Heart left ventricle (tissue), 16 donors: ENCODE data around the gene DRD4. TPM values are rescaled to one million over a fixed set of nuclear protein-coding genes. Genes with fewer than 3 reads are reported as not detected.

ENCODE experiments used
- ATAC-seq, 4 donors: fragments of 200-7000 bp; cut with Tn5 transposase; one replicate each; pipeline ENCODE4 v1.9.1; 2020 to 2022; ENCODE audit warnings: moderate library complexity in 4 of 4, mild to moderate bottlenecking in 3 of 4, moderate number of reproducible peaks in 1 of 4
- DNase-seq, 5 donors: peaks; one replicate each; pipeline ENCODE4 v3.0.0-alpha.2; 2020
- H3K27ac ChIP-seq, 12 donors: fragments of 200-600 bp; sonication (generic) in 4 of 12; one replicate each; pipeline versions ENCODE4 v1.5.0 to v1.8.0; 2016 to 2022; ENCODE audit warnings: mild to moderate bottlenecking in 2 of 12
- H3K27me3 ChIP-seq, 9 donors: fragments of 200-600 bp; sonication (generic) in 2 of 9; one replicate each; pipeline versions ENCODE4 v1.5.1 to v1.8.0; 2016 to 2022; ENCODE audit warnings: mild to moderate bottlenecking in 3 of 9
- H3K36me3 ChIP-seq, 9 donors: fragments of 200-600 bp; sonication (generic) in 2 of 9; one replicate each; pipeline versions ENCODE4 v1.5.0 to v1.8.0; 2018 to 2022; ENCODE audit warnings: mild to moderate bottlenecking in 2 of 9
- H3K4me1 ChIP-seq, 12 donors: fragments of 200-600 bp; sonication (generic) in 4 of 12; one replicate each; pipeline versions ENCODE4 v1.5.0 to v1.8.0; 2016 to 2022; ENCODE audit warnings: mild to moderate bottlenecking in 3 of 12
- H3K4me3 ChIP-seq, 12 donors: fragments of 200-600 bp; sonication (generic) in 4 of 12; one replicate each; pipeline versions ENCODE4 v1.5.0 to v1.8.0; 2017 to 2022; ENCODE audit warnings: mild to moderate bottlenecking in 9 of 12, moderate library complexity in 4 of 12
- H3K9me3 ChIP-seq, 12 donors: fragments of 200-600 bp; sonication (generic) in 4 of 12; one replicate each; pipeline versions ENCODE4 v1.5.0 to v1.8.0; 2016 to 2022; ENCODE audit warnings: mild to moderate bottlenecking in 1 of 12
- CTCF ChIP-seq, 12 donors: fragments of 200-600 bp; sonication (generic) in 4 of 12; IDR thresholded peaks; one replicate each; pipeline versions ENCODE4 v1.5.0 to v1.8.0; 2018 to 2022; ENCODE audit warnings: antibody characterized with exemption in 12 of 12, mild to moderate bottlenecking in 5 of 12
- POLR2A ChIP-seq, 2 donors: fragments of 450-650 bp; IDR thresholded peaks; one replicate each; pipeline ENCODE4 v1.6.1; 2017; ENCODE audit warnings: antibody characterized with exemption in 2 of 2, mild to moderate bottlenecking in 2 of 2, moderate library complexity in 2 of 2
- WGBS, 4 donors: extraction: QIAGEN DNeasy Blood & Tissue Kit in 2 of 4; methylation state at CpG; one replicate each; pipeline versions ENCODE4 v1.1.5 to v1.1.7; 2013 to 2018; 5-methylcytosine and 5-hydroxymethylcytosine counted together
- intact Hi-C, 10 donors: fragments of 100-400 bp; cut with DNase I; formaldehyde crosslinking; loops; one replicate each; pipeline versions ENCODE4 v1.11.1 to v1.14.2; 2022
- polyA plus RNA-seq, 2 donors: library from polyadenylated mRNA; stranded (reverse); fragments of 200-250 nt; gene quantifications; one replicate each; pipeline ENCODE4 v1.2.3, GENCODE V29; 2013
- total RNA-seq, 9 donors: library from RNA; depleted of rRNA in 2 of 9; stranded (reverse); fragments of >200 nt in 2 of 9; fragmentation: NEBNext Ultra II Directional in 3 of 9; extraction: Animal tissue kit (Norgen Biotek cat#: 25700) in 3 of 9; gene quantifications; one replicate each; pipeline versions ENCODE4 v1.1.0 to v1.2.4, GENCODE V29; 2016 to 2023
- donor health status: ischemic (EF 13 %, LVEDD 7.1; RV severe dilation, severe dysfunction).
- donor health status: healthy with polysubstance abuse.
- donor health status: DM: no; HTN: yes; CAD: no.
- donor health status: DM: no; HTN: no; CAD: no.
- donor health status: ischemic (EF 25% LVEDD 6.9; RV normal size, moderate dysfunction).
- donor health status: ischemic (EF 25% LVEDD 5.7; RV mildly dilated, moderate dysfunction).
- donor health status: healthy.
- donor health status: DM: yes; HTN: yes; CAD: no.
- donor health status: ischemic (EF 35%, LVEDD 5.7; RV mildly dilated, moderate dysfunction).
- donor health status: nonischemic (EF 11% LVEDD 7.7; RV severe dilation, severe dysfunction).
- donor health status: DM: yes; HTN: yes; CAD: no.
- donor health status: PGD.
- donor health status: ischemic (EF 29% LVEDD 5.4; RV normal size, mild dysfunction).
- donor health status: nonischemic (EF 23%, LVEDD 6.1; RV moderate dilation, normal function).

The DRD4 gene
- total and polyA plus RNA-seq, 11 donors, result 0.07 to 1.0 (median 0.29) TPM; not detected in 4

GRCh38 chr11:607020-607780 lies 29.9 kb upstream of the DRD4 start:
- Histone ChIP-seq H3K27ac (peak overlapping the region in 1 of 12 donors; percentile 52), H3K9me3 (no peaks in the 10 kb centered on the region), H3K27me3 (no peaks in the 10 kb centered on the region), H3K4me1 (peaks cover 0 to 21% (median 4%) of the 10 kb centered on the region in 12 donors), H3K36me3 (peaks cover 6 to 99% (median 98%) of the 10 kb centered on the region in 9 donors), H3K4me3 (no peak overlapping the region)
- WGBS, 4 donors, result 91 to 94% (median 93%) methylated on average over 5 to 35 of the region's 35 CpGs
- ATAC-seq, result no peak
- TF ChIP-seq CTCF (IDR thresholded peaks at IDR 0.05), result no peak
- DNase-seq, result no peak
- intact Hi-C loops, result no loop called here

- peaks cover 0 to 28% (median 4%) of the 10 kb centered on the region in 12 donors for H3K4me1 ChIP-seq
- 70 to 81% (median 78%) methylated on average over 34 to 45 of the region's 45 CpGs for WGBS, 4 donors
- H3K27me3 ChIP-seq, result no peaks in the 10 kb centered on the region
- peaks cover 6 to 99% (median 99%) of the 10 kb centered on the region in 9 donors for H3K36me3 ChIP-seq
- TF ChIP-seq POLR2A (IDR thresholded peaks at IDR 0.05) (no peak), CTCF (IDR thresholded peaks at IDR 0.05) (no peak)
- H3K27ac ChIP-seq, result peak overlapping the region in 7 of 12 donors; percentile 3 to 38 (median 20)
- no peaks in the 10 kb centered on the region for H3K9me3 ChIP-seq
- DNase-seq (peak in 1 of 5 donors; percentile 69), ATAC-seq (peak in 1 of 4 donors; percentile 2)
- intact Hi-C loops, result no loop called here
- H3K4me3 ChIP-seq, result no peak overlapping the region
Measured at GRCh38 chr11:607971-608659, 29.0 kb upstream of the DRD4 start.

GRCh38 chr11:608791-609251 lies 28.2 kb upstream of the DRD4 start:
- peak in 1 of 5 donors; percentile 64 for DNase-seq
- ATAC-seq, result peak in 1 of 4 donors; percentile 10

More at GRCh38 chr11:608791-609251, 28.2 kb upstream of the DRD4 start:
- intact Hi-C loops, result no loop called here
- WGBS, 4 donors, result 57 to 77% (median 63%) methylated on average over 24 to 28 of the region's 28 CpGs
- Histone ChIP-seq H3K36me3 (peaks cover 6 to 96% (median 94%) of the 10 kb centered on the region in 9 donors), H3K4me3 (no peak overlapping the region), H3K4me1 (peaks cover 0 to 35% (median 9%) of the 10 kb centered on the region in 12 donors), H3K9me3 (no peaks in the 10 kb centered on the region), H3K27ac (peak overlapping the region in 8 of 12 donors; percentile 2 to 38 (median 16)), H3K27me3 (no peaks in the 10 kb centered on the region)
- TF ChIP-seq CTCF (IDR thresholded peaks at IDR 0.05), result no peak
- no peak for TF ChIP-seq POLR2A (IDR thresholded peaks at IDR 0.05)
